NCI-H2227 (cell line): ENCODE data around the gene RAB39B.
A peak's percentile ranks its signal among the peaks of the same experiment; 100 is the strongest.
"Not testable (repeated sequence)": the region's sequence is repeated elsewhere in the genome, so short reads cannot be mapped to it uniquely, and the experiment has no call there.

Experiments
- DNase-seq: peaks from one replicate; lab custom pipeline; 2025; ENCODE audit not compliant: unreplicated experiment; lab: John Stamatoyannopoulos, UW

Gene RAB39B

GRCh38 chrX:155263854-155264628 lies at the start of gene RAB39B:
Gene RAB39B (minus strand): TSS chrX:155264491. CDS start chrX:155264288, 203 bp downstream.
- DNase-seq: peak; percentile 76

DNA sequence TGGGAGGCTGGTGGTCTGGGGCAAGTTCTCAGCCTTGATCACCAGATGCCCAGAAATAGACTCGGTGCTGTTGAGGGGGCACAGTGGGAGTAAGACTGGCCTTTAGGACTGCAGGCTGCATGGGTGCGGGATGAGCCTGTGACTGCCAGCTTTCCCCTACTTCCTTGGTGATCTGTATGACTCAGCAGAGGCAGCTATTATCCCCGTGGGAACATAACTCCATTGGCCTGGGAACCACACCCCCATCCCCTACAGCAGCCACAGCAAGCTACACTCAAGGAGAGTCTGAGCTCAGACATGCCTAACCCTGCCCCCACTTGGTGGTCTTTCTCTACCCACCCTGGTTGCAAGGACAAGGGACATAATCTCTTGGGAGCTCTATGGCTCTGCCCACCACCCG lies 49.5 kb upstream of the RAB39B start:
- DNase-seq: no peak

- DNase-seq: no peak
These were observed 29.5 kb upstream of the RAB39B start for GRCh38 chrX:155293771-155294170.

- DNase-seq: no peak
These were observed 15.6 kb upstream of the RAB39B start for GRCh38 chrX:155279873-155280272.

- DNase-seq: no peak
These were observed 6.7 kb upstream of the RAB39B start for GRCh38 chrX:155270969-155271368.

- not testable (repeated sequence) for DNase-seq
These were observed 3.7 kb upstream of the RAB39B start for GRCh38 chrX:155267995-155268394.

GRCh38 chrX:155266439-155266838 lies 2.1 kb upstream of the RAB39B start:
- DNase-seq: no peak

GRCh38 chrX:155262970-155263754 lies 1.1 kb downstream of the RAB39B start:
- DNase-seq: no peak

GRCh38 chrX:155259752-155260151 lies 4.5 kb downstream of the RAB39B start:
- no peak for DNase-seq

DNA sequence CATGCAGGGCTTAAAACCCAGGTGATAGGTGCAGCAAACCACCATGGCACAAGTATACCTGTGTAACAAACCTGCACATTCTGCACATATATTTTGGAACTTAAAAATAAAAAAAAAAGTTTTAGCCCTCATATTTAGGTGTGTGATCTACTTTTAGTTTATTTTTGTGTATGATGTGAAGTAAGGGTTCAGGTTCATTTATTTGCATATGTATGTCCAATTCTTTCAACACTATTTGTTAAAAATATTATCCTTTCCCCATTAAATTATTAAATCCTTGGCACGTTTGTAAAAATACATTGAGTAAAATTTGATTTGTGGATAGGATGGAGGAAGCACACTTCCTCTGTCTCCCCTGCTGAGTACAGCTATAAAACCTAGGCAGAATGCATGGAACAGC lies 12.9 kb downstream of the RAB39B start:
- DNase-seq: no peak

DNA sequence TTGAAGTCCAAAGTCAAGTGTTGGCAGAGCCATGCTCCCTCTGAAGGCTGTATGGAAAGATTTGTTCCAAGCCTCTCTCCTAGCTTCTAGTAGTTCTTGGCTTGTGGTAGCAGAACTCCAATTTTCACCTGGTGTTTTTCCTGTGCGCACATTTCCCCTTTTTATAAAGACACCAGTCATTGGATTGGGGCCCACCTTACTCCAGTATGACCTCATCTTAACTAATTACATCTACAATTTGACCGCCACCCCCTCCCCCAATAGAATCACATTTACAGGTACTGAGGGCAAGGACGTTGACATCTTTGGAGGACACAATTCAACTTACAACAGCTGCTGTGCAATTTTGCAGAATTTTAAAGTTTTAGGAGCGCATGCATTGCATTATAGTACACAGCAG lies 16.8 kb downstream of the RAB39B start:
- no peak for DNase-seq

DNA sequence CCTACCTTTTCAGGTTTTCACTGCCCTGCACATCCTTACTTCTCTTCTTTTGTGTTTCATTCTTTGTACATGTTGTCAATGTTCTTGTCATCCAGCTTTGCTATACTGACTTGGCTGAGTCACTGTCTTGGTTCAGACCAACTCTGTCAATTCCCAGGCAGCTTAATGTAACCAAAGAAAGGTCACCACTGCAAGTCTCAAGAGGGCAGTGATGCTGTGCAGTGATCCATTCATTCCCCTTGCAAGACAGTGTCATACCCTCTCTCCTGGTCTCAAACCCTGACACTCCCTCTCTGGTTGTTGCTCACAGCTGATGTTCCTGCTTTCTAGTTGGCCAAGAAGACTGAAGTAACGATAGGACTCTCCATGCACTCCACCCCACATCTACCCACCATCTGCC lies 17.5 kb downstream of the RAB39B start:
- DNase-seq: no peak

- no peak for DNase-seq
These were observed 22.0 kb downstream of the RAB39B start for GRCh38 chrX:155242300-155242699.

DNA sequence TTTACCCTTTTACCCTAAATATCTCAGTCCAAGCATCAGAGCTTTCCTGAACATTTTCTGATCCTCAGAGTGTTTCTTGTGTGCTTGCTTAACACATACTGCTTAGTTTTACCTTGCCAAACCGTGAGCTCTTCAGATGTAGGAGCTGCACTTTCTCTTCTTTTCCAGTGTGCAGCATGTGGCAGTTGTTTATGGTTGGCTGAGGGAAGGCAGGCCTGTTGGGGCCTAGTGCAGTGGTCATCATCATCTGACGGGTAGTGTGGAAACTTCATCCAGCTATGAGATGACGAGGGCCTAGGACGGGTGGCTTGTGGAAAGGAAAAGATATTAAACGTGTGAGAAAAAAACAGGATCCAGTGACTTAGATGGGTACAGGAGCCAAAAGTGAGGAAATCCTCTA lies 26.6 kb downstream of the RAB39B start:
- DNase-seq: no peak

- DNase-seq: no peak
These were observed 28.4 kb downstream of the RAB39B start for GRCh38 chrX:155235891-155236290.

GRCh38 chrX:155231163-155231562 lies 33.1 kb downstream of the RAB39B start:
- DNase-seq: no peak

- DNase-seq: no peak
These were observed 38.5 kb downstream of the RAB39B start for GRCh38 chrX:155225774-155226173.

DNA sequence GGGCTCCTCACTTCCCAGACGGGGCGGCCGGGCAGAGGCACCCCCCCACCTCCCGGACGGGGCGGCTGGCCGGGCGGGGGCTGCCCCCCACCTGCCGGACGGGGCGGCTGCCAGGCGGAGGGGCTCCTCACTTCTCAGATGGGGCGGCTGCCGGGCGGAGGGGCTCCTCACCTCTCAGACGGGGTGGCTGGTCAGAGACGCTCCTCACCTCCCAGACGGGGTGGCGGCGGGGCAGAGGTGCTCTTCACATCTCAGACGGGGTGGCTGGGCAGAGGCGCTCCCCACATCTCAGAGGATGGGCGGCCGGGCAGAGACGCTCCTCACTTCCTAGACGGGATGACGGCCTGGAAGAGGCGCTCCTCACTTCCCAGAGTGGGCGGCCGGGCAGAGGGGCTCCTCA lies 40.5 kb downstream of the RAB39B start:
- DNase-seq: not testable (repeated sequence)

GRCh38 chrX:155221351-155221750 lies 42.9 kb downstream of the RAB39B start:
- no peak for DNase-seq

- DNase-seq: no peak
These were observed 45.5 kb downstream of the RAB39B start for GRCh38 chrX:155218777-155219176.

DNA sequence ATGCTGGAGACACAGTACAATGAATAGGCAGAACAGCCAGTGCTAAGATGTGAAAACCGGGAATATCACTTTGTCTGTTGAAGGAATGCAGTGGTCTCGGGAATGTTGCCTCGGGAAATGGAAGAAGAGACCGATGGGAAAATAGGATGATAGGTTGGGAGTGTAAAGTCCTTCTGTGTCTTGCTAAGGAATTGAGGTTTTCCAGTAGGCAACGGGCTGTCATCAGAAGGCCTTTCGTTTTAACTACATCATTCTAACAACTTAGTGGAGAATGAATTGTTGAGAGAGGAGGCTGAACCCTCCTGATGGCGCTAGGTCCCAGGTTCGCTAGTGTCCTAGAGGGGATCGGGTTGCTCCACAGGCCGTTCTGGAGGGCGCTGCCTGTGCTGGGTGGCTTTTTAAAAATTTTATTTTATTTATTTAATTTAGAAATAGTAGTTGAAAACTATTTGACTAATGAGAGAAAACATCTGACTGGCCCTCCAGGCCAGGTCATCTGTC lies 47.3 kb downstream of the RAB39B start:
- DNase-seq: peak; percentile 13
